Trophoblast cell (in vitro differentiated cells and primary cell): ENCODE data around the gene PKN2.

Experiments used
- DNase-seq, 2 donors: peaks; one replicate each; pipeline ENCODE4 v3.0.0-alpha.2; 2016
- H2AFZ ChIP-seq: 2 replicates; pipeline ENCODE4 v1.6.1; 2013; ENCODE audit warnings: low read length, moderate library complexity, mild to moderate bottlenecking; ENCODE audit not compliant: insufficient read depth, poor library complexity
- H2AK5ac ChIP-seq: 2 replicates; pipeline ENCODE4 v1.6.1; 2013; ENCODE audit warnings: mild to moderate bottlenecking, low read length
- H2BK120ac ChIP-seq: 2 replicates; pipeline ENCODE4 v1.6.1; 2013; ENCODE audit warnings: low read length, mild to moderate bottlenecking, moderate library complexity; ENCODE audit not compliant: insufficient read depth, poor library complexity
- H2BK12ac ChIP-seq: 2 replicates; pipeline ENCODE4 v1.6.1; 2013; ENCODE audit warnings: mild to moderate bottlenecking, low read length, moderate library complexity
- H2BK5ac ChIP-seq: 2 replicates; pipeline ENCODE4 v1.6.1; 2013; ENCODE audit warnings: low read length, low read depth, moderate library complexity, mild to moderate bottlenecking; ENCODE audit not compliant: poor library complexity
- H3K14ac ChIP-seq: 2 replicates; pipeline ENCODE4 v1.6.1; 2013; ENCODE audit warnings: mild to moderate bottlenecking, low read length
- H3K18ac ChIP-seq: 2 replicates; pipeline ENCODE4 v1.6.1; 2013; ENCODE audit warnings: mild to moderate bottlenecking, low read length
- H3K23ac ChIP-seq: 2 replicates; pipeline ENCODE4 v1.6.1; 2013; ENCODE audit warnings: low read length
- H3K27ac ChIP-seq: 2 replicates; pipeline ENCODE4 v1.5.1; 2013; ENCODE audit warnings: low read depth, mild to moderate bottlenecking, inconsistent platforms, low read length, moderate library complexity
- H3K27me3 ChIP-seq: 2 replicates; pipeline ENCODE4 v1.6.1; 2013; ENCODE audit warnings: inconsistent platforms, mild to moderate bottlenecking, low read length, moderate library complexity; ENCODE audit not compliant: insufficient read depth
- H3K36me3 ChIP-seq, 2 experiments: 1 replicate in 1 of 2; 2 replicates in 1 of 2; pipeline ENCODE4 v1.6.1; 2013; ENCODE audit warnings: low read length in 2 of 2, mild to moderate bottlenecking in 2 of 2, moderate library complexity in 1 of 2; ENCODE audit not compliant: insufficient read depth in 2 of 2, control insufficient read depth in 1 of 2
- H3K4ac ChIP-seq: 2 replicates; pipeline ENCODE4 v1.6.1; 2013; ENCODE audit warnings: low read depth, mild to moderate bottlenecking, low read length, moderate library complexity
- H3K4me1 ChIP-seq, 2 experiments: 1 replicate in 1 of 2; 2 replicates in 1 of 2; pipeline ENCODE4 v1.6.1; 2013; ENCODE audit warnings: low read length in 2 of 2, mild to moderate bottlenecking in 2 of 2, moderate library complexity in 1 of 2; ENCODE audit not compliant: insufficient read depth in 2 of 2, control insufficient read depth in 1 of 2
- H3K4me2 ChIP-seq: 2 replicates; pipeline ENCODE4 v1.6.1; 2013; ENCODE audit warnings: inconsistent platforms, mild to moderate bottlenecking, low read length, moderate library complexity
- H3K4me3 ChIP-seq: 2 replicates; pipeline ENCODE4 v1.5.1; 2013; ENCODE audit warnings: mild to moderate bottlenecking, low read depth, low read length, inconsistent platforms
- H3K79me1 ChIP-seq: one replicate; pipeline ENCODE4 v1.6.1; 2013; ENCODE audit warnings: low read length
- H3K79me2 ChIP-seq: 2 replicates; pipeline ENCODE4 v1.6.1; 2013; ENCODE audit warnings: low read length, mild to moderate bottlenecking; ENCODE audit not compliant: control insufficient read depth, insufficient read depth, poor library complexity
- H3K9ac ChIP-seq: 2 replicates; pipeline ENCODE4 v1.6.1; 2013; ENCODE audit warnings: mild to moderate bottlenecking, low read length
- H3K9me3 ChIP-seq: 2 replicates; pipeline ENCODE4 v1.6.1; 2013; ENCODE audit warnings: low read depth, mild to moderate bottlenecking, control low read depth, inconsistent platforms, low read length; ENCODE audit not compliant: insufficient read depth
- H4K12ac ChIP-seq: 2 replicates; pipeline ENCODE4 v1.6.1; 2013; ENCODE audit warnings: low read depth, mild to moderate bottlenecking, low read length, moderate library complexity
- H4K8ac ChIP-seq: 2 replicates; pipeline ENCODE4 v1.6.1; 2013; ENCODE audit warnings: low read depth, mild to moderate bottlenecking, low read length, moderate library complexity
- H4K91ac ChIP-seq: one replicate; pipeline ENCODE4 v1.6.1; 2013; ENCODE audit warnings: low read depth, mild to moderate bottlenecking, low read length, moderate library complexity
- WGBS: extraction: QIAGEN DNeasy Blood & Tissue Kit; methylation state at CpG from one replicate; pipeline ENCODE4 v1.1.7; 2013; ENCODE audit warnings: missing lambda C conversion rate; ENCODE audit not compliant: insufficient read length, insufficient coverage; ENCODE audit errors: extremely low coverage; 5-methylcytosine and 5-hydroxymethylcytosine counted together

The PKN2 gene

GRCh38 chr1:88698140-88698539 lies 14.1 kb downstream of the PKN2 start:
- H3K18ac ChIP-seq: no peak overlapping the region
- no peak overlapping the region for H3K4ac ChIP-seq
- no peak overlapping the region for H3K9ac ChIP-seq
- no peak overlapping the region for H4K8ac ChIP-seq
- H3K27ac ChIP-seq: no peak overlapping the region
- no peak for DNase-seq
- H4K12ac ChIP-seq: no peak overlapping the region
- H4K91ac ChIP-seq: no peak overlapping the region
- H2BK5ac ChIP-seq: no peak overlapping the region
- no peaks in the 10 kb centered on the region for H3K79me1 ChIP-seq
- no peak overlapping the region for H2BK12ac ChIP-seq
- H2AFZ ChIP-seq: no peak overlapping the region
- no peaks in the 10 kb centered on the region for H3K79me2 ChIP-seq
- H3K9me3 ChIP-seq: no peaks in the 10 kb centered on the region
- no peak overlapping the region for H2AK5ac ChIP-seq
- no peaks in the 10 kb centered on the region for H3K36me3 ChIP-seq
- H3K4me2 ChIP-seq: no peak overlapping the region
- no peaks in the 10 kb centered on the region for H3K4me1 ChIP-seq
- H3K14ac ChIP-seq: no peak overlapping the region
- H2BK120ac ChIP-seq: no peak overlapping the region
- H3K23ac ChIP-seq: no peak overlapping the region
- H3K4me3 ChIP-seq: no peak overlapping the region
- H3K27me3 ChIP-seq: no peaks in the 10 kb centered on the region
- no CpG with 5 or more reads among the region's 2 CpGs for WGBS

- no peak for DNase-seq
- no peak overlapping the region for H3K4me2 ChIP-seq
- no peaks in the 10 kb centered on the region for H3K79me1 ChIP-seq
- H3K23ac ChIP-seq: no peak overlapping the region
- no peaks in the 10 kb centered on the region for H3K9me3 ChIP-seq
- H3K9ac ChIP-seq: no peak overlapping the region
- no peak overlapping the region for H2BK12ac ChIP-seq
- no peak overlapping the region for H3K27ac ChIP-seq
- H3K36me3 ChIP-seq: no peaks in the 10 kb centered on the region
- no peak overlapping the region for H3K4ac ChIP-seq
- H3K4me1 ChIP-seq: no peaks in the 10 kb centered on the region
- no peak overlapping the region for H2AK5ac ChIP-seq
- WGBS: no CpG with 5 or more reads among the region's 2 CpGs
- no peaks in the 10 kb centered on the region for H3K79me2 ChIP-seq
- H3K14ac ChIP-seq: no peak overlapping the region
- no peak overlapping the region for H3K18ac ChIP-seq
- no peak overlapping the region for H4K91ac ChIP-seq
- no peak overlapping the region for H2AFZ ChIP-seq
- no peaks in the 10 kb centered on the region for H3K27me3 ChIP-seq
- no peak overlapping the region for H2BK5ac ChIP-seq
- H3K4me3 ChIP-seq: no peak overlapping the region
- H4K8ac ChIP-seq: no peak overlapping the region
- no peak overlapping the region for H2BK120ac ChIP-seq
- no peak overlapping the region for H4K12ac ChIP-seq
Observed at GRCh38 chr1:88698764-88699163, 14.7 kb downstream of the PKN2 start.

GRCh38 chr1:88700425-88701013 lies 16.4 kb downstream of the PKN2 start:
- Histone ChIP-seq H3K79me1 (no peaks in the 10 kb centered on the region), H2BK12ac (no peak overlapping the region), H3K36me3 (no peaks in the 10 kb centered on the region), H3K18ac (no peak overlapping the region), H3K23ac (no peak overlapping the region), H3K14ac (no peak overlapping the region), H4K8ac (no peak overlapping the region), H2AK5ac (no peak overlapping the region), H3K27ac (no peak overlapping the region), H4K91ac (no peak overlapping the region), H2BK5ac (no peak overlapping the region), H3K4ac (no peak overlapping the region), H3K4me2 (no peak overlapping the region), H2BK120ac (no peak overlapping the region), H3K27me3 (no peaks in the 10 kb centered on the region), H3K9ac (no peak overlapping the region), H3K79me2 (no peaks in the 10 kb centered on the region), H2AFZ (no peak overlapping the region), H3K9me3 (no peaks in the 10 kb centered on the region), H4K12ac (no peak overlapping the region), H3K4me3 (no peak overlapping the region), H3K4me1 (no peaks in the 10 kb centered on the region)
- no CpG with 5 or more reads among the region's 5 CpGs for WGBS
- no peak for DNase-seq

DNA sequence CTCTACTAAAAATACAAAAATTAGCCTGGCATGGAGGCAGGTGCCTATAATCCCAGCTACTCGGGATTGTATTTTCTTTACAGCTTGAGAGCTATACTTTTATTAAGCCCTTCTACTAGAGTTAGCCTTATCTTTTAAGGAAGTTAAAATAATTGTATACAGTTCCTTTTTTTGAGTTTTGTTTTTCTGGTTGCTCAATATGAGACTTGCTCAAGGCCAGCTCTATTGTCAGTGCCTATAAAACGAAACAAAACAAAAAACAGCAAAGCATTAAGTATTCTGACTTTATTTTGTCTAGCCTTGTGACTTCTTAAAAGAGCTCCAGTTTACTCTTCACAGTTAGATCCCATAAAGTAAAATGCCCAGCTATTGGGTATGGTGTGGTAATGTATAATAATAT lies 17.2 kb downstream of the PKN2 start:
- no peak overlapping the region for H3K27ac ChIP-seq
- H2BK5ac ChIP-seq: no peak overlapping the region
- H4K8ac ChIP-seq: no peak overlapping the region
- H3K79me1 ChIP-seq: no peaks in the 10 kb centered on the region
- no peak overlapping the region for H4K12ac ChIP-seq
- H3K18ac ChIP-seq: no peak overlapping the region
- no peak overlapping the region for H2AFZ ChIP-seq
- no peak overlapping the region for H3K9ac ChIP-seq
- peak in 1 of 2 donors; percentile 16 for DNase-seq
- no peaks in the 10 kb centered on the region for H3K36me3 ChIP-seq
- H3K4ac ChIP-seq: no peak overlapping the region
- no peak overlapping the region for H3K23ac ChIP-seq
- H3K27me3 ChIP-seq: no peaks in the 10 kb centered on the region
- no peak overlapping the region for H3K4me2 ChIP-seq
- H2BK12ac ChIP-seq: no peak overlapping the region
- H3K14ac ChIP-seq: no peak overlapping the region
- no peak overlapping the region for H2AK5ac ChIP-seq
- no peaks in the 10 kb centered on the region for H3K9me3 ChIP-seq
- WGBS: no CpG with 5 or more reads among the region's 2 CpGs
- no peaks in the 10 kb centered on the region for H3K4me1 ChIP-seq
- no peak overlapping the region for H3K4me3 ChIP-seq
- no peak overlapping the region for H4K91ac ChIP-seq
- no peak overlapping the region for H2BK120ac ChIP-seq
- no peaks in the 10 kb centered on the region for H3K79me2 ChIP-seq
